ENCODE results near the gene CABS1.

CABS1 gene

GRCh38 chr4:70334681-70335080 lies at the start of gene CABS1:
Gene CABS1, plus strand, starts transcription at chr4:70334981. Its CDS starts 59 bp downstream, at chr4:70335040.
- DNase-seq = no peak

- no peak for DNase-seq
These were observed 46.1 kb upstream of the CABS1 start for GRCh38 chr4:70288651-70289050.

GRCh38 chr4:70291341-70291740 lies 43.4 kb upstream of the CABS1 start:
- no peak for DNase-seq

- DNase-seq = no peak
These were observed 37.2 kb upstream of the CABS1 start for GRCh38 chr4:70297576-70297975.

GRCh38 chr4:70298051-70298450 lies 36.7 kb upstream of the CABS1 start:
- DNase-seq = no peak

GRCh38 chr4:70299643-70300042 lies 35.1 kb upstream of the CABS1 start:
- no peak for DNase-seq

DNA sequence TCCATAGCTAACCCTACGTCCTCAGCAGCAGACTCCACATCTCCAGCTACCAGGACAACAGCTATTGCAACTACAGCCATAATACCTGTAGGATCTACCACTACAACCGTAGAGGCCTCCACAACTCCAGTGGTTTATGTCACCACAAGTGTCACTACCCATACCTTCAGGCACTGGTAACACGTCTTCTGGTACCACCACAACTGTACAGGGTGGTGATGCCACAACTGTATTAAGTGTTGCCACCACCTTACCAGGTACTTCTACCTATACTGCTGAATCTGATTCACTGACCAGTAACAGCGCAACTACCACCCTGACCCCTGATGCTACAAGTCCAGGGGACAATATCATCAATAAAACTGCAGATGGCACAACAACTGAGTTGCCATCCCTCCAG lies 34.6 kb upstream of the CABS1 start:
- DNase-seq = no peak

DNA sequence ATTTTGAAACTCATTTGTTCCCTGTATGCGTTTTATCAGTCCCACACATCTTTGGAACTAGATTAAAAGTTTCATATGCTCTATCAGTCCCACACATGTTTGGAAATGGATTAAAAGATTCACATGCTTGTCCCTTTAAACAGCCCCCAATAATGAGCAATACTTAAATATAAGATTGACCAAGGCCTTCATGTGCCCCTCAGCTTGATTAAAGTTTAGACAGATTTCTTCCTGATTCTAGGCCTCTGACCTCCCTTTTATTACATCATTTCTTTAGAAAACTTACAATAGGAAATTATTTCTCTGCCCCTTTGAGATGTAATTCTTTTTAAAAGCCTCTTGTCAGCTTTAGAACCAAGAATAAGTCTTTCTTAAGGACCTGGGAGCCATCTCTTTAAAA lies 31.7 kb upstream of the CABS1 start:
- DNase-seq = no peak

DNA sequence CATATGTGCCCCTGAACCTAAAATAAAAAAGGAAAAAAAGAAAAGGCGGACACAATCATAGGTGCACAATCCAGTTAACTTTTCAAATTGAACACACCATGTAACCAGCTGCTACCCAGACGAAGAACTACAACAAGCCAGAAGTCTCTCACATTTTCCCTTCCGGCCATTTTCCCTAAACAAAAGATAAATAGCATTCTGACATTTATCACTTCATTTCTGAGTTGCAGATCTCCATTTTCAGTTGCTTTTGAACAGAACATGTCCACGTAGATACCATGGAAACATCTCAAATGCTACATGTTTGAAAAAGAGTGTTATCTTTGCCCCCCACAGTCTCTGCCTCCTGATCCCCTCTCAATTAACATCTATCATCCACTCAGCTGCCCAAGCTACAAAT lies 29.2 kb upstream of the CABS1 start:
- no peak for DNase-seq

- DNase-seq = no peak
These were observed 28.7 kb upstream of the CABS1 start for GRCh38 chr4:70306076-70306475.

DNA sequence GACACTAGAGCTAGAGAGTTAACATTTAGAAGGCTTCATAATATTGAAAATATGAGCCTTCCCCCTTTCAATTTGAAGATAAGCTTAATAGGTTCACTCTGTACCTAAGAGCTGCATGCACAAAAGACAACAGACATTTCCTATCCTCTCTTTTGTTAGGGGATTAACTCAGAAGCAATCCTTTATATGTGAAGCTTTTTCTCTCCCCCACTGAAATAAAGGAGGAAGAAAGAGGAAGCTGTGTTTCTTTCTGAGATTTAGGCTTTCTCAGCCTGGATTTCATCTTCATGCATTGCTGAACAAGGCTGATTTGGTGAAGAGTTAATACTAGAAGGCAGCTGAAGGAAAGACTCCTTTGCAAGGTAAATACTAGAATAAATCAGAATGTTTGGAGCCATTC lies 21.0 kb upstream of the CABS1 start:
- no peak for DNase-seq

DNA sequence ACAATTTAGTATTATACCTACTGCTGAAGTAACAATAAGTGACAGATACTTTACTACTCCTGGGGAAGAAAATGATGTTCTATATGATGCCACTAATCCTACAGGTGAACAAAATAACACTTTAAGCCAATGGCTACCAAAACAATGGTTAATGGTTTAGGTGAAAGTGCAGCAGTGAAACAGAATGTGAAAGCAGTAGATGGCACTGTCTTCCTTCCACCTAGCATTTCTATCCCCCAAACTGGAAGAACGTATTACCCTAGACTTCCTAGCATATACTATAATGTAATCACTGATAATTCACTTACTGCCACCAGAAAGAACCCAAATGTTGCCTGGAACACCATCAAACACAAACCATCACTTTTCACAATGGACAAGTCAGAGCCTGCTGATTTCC lies 18.9 kb upstream of the CABS1 start:
- DNase-seq = no peak

- no peak for DNase-seq
These were observed 8.7 kb upstream of the CABS1 start for GRCh38 chr4:70326052-70326451.

GRCh38 chr4:70336043-70336442 lies 1.3 kb downstream of the CABS1 start:
- DNase-seq = no peak

- DNase-seq = no peak
These were observed 3.2 kb downstream of the CABS1 start for GRCh38 chr4:70337886-70338420.

- DNase-seq = no peak
These were observed 21.4 kb downstream of the CABS1 start for GRCh38 chr4:70356185-70356584.

DNA sequence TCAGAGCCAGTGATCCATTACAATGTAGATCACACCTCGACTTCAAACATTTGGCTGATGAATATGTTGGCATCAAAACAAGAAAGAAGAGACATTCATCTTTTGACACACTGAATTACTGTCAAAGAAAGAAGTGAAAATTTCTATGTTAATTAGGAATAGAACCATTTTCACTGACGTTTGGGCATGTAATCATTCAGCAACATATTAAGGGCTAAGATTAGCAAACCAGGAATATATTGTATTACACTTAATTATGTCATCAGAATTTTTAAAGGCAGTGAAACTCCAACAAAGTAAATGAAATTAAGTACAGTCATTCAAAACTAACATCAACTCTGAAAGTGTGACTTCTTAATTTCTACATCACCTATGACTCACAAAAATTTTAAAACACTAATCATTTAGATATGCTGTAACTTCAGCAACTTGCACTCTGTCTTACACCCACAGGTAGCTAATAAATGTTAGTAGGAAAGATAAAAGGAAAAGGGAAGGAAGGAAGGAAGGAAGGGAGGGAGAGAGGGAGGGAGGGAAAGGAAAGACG lies 24.4 kb downstream of the CABS1 start:
- DNase-seq = no peak

DNA sequence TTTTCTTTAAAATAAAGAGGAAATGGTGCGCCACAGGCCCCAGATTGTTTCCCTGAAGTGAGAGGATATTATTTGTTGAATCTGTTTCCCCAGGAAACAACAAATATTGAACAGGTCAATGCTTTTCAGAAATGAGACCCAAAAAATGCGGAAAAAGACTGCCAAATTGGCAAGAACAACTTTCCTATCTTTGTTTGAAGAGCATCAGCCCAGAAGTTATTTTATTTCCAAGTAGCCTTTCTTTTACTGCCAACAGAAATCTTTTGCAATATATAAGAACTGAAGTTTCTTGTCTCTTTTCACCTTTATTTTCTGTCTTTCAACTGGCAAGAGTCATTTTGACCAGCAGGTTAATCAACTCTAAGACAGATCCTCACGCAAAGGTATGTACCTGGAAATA lies 25.7 kb downstream of the CABS1 start, which contains the start of gene SMR3A:
SMR3A (plus strand) TSS at position 301 of the 400 bp plus-strand sequence. CDS start 1,356 bp downstream, outside the sequence.
- DNase-seq = no peak

DNA sequence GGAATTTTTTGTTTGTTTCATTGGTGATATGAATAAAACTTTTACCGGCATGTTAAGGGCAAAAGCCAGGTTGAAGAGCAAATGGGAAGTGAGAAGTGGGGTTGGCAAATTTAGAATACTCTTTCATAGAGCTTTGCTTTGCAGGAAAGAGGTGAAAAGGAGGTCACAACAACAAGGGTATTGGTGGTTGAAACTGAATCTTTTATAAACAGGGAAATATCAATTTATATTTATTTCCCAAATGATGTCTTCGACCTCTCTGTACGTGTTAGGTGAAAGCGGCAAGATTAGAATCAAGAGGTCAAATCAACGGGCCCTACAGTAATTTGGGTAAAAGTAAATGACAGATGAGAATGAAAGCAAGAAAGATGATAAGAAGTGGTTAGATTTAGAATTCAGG lies 29.2 kb downstream of the CABS1 start:
- DNase-seq = no peak

- DNase-seq = no peak
These were observed 30.7 kb downstream of the CABS1 start for GRCh38 chr4:70365479-70365878.

DNA sequence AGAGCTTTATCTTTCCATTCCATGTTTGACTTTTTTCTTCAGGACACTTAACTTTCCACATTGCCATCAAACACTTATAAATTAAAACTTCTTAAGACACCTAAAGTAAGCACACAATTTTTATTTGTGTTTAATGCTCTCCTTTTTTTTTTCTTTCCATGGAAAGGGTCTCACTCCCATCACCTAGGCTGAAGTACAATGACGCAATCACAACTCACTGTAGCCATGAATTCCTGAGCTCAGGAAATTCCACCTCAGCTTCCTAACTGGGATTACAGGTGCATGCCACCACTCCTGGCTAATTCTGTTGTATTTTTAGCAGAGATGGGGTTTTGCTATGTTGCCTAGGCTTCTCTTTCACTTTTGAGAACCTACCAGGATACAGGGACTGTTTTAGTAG lies 33.0 kb downstream of the CABS1 start:
- DNase-seq = no peak

GRCh38 chr4:70371987-70372386 lies 37.2 kb downstream of the CABS1 start:
- DNase-seq = no peak

DNA sequence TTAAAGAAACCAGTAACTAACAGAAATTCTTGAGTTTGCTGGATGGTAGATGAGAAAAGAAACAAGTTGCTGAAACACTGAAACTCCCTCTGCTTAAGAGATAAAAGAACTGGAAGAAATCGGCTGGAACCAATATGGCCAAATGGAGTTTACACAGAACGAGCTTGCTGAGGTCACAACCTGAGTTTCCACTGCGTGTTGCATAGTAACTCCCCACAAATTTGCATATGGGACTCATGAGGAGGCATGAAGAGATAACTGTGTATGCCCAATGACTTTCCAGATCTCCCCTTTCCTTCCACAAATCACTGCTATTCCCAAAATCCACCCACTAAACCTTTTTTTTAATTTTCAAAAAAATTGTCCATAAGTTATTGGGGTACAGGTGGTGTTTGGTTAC lies 38.0 kb downstream of the CABS1 start:
- DNase-seq = no peak

- DNase-seq = no peak
These were observed 45.8 kb downstream of the CABS1 start for GRCh38 chr4:70380578-70380977.

DNA sequence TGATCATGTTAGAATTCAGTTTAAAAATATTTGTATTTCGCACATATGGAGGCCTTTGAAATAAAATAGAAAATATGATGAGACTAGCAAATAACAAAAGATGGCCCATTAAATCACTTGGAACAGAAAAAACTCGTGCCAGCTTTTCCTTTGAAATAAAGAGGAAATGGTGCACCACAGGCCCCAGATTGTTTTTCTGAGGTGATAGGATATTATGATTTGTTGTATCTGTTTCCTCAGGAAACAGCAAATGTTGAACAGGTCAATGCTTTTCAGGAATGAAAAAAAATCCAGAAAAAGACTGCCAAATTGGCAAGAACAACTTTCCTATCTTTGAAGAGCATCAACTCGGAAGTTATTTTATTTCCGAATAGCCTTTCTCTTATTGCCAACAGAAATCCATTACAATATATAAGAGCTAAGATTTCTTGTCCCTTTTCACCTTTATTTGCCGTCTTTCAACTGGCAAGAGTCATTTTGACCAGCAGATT lies 48.0 kb downstream of the CABS1 start, which contains the start of gene SMR3B:
SMR3B (plus strand) TSS at position 441 of the 491 bp plus-strand sequence. CDS start 1,380 bp downstream, outside the sequence.
- DNase-seq = no peak
